ENCODE results near the gene RGS17.

The RGS17 gene

DNA sequence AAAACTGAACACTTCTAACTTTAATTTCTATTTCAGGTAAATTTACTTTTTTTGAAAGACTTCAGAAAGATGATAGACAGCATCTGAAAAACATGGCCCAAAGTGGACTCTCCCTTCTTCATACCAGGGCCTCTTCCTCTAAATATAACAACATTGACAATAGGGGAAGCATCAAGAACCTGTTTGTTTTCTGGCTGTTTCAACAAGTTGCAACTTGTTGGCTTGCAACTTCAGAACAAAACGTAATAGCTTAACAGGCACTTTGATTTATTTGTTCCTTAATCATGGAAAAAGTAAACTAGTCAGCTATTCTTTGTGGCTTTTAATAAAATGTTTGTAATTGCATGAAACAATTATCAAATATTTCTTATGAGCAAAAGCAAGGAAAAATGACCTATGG lies 34.3 kb downstream of the RGS17 start:
- TF ChIP-seq FOXM1 (IDR thresholded peaks at IDR 0.05; ENCODE audit: borderline replicate concordance, low read depth): no peak

DNA sequence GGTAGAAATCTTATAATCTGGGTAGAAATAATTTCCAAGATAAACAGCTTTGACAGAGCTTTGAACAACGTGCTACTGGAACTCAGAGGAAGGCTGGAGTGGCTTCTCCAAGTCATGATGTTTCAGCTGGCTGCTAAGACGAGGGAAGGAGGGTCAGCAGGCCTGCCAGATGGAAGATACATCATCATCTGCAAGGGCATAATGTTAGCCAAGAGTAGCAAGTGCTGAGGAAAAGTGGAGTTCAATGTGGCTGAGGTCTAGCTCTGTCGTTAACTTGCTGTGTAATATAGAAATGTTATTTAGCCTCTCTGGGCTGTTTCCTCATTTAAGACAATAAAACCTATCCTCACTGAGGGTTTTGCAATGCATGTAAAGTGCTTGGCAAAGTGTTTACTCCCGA lies 35.1 kb downstream of the RGS17 start:
- no peak for TF ChIP-seq CEBPB (IDR thresholded peaks at IDR 0.05)
- no peak for TF ChIP-seq EP300 (IDR thresholded peaks at IDR 0.05; ENCODE audit: borderline replicate concordance)
- TF ChIP-seq NFIC (IDR thresholded peaks at IDR 0.05): no peak
- TF ChIP-seq ZBTB7A (IDR thresholded peaks at IDR 0.05; ENCODE audit: low read depth): no peak
- no peak for TF ChIP-seq EGR1 (IDR thresholded peaks at IDR 0.05)
- TF ChIP-seq, protein P1, sequence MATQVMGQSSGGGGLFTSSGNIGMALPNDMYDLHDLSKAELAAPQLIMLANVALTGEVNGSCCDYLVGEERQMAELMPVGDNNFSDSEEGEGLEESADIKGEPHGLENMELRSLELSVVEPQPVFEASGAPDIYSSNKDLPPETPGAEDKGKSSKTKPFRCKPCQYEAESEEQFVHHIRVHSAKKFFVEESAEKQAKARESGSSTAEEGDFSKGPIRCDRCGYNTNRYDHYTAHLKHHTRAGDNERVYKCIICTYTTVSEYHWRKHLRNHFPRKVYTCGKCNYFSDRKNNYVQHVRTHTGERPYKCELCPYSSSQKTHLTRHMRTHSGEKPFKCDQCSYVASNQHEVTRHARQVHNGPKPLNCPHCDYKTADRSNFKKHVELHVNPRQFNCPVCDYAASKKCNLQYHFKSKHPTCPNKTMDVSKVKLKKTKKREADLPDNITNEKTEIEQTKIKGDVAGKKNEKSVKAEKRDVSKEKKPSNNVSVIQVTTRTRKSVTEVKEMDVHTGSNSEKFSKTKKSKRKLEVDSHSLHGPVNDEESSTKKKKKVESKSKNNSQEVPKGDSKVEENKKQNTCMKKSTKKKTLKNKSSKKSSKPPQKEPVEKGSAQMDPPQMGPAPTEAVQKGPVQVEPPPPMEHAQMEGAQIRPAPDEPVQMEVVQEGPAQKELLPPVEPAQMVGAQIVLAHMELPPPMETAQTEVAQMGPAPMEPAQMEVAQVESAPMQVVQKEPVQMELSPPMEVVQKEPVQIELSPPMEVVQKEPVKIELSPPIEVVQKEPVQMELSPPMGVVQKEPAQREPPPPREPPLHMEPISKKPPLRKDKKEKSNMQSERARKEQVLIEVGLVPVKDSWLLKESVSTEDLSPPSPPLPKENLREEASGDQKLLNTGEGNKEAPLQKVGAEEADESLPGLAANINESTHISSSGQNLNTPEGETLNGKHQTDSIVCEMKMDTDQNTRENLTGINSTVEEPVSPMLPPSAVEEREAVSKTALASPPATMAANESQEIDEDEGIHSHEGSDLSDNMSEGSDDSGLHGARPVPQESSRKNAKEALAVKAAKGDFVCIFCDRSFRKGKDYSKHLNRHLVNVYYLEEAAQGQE (IDR thresholded peaks at IDR 0.05; ENCODE audit: low read depth): no peak
- TF ChIP-seq TCF12 (IDR thresholded peaks at IDR 0.05; ENCODE audit: low read depth): no peak
- TF ChIP-seq, protein P2, sequence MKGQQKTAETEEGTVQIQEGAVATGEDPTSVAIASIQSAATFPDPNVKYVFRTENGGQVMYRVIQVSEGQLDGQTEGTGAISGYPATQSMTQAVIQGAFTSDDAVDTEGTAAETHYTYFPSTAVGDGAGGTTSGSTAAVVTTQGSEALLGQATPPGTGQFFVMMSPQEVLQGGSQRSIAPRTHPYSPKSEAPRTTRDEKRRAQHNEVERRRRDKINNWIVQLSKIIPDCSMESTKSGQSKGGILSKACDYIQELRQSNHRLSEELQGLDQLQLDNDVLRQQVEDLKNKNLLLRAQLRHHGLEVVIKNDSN (IDR thresholded peaks at IDR 0.05): no peak
- TF ChIP-seq, protein P3, sequence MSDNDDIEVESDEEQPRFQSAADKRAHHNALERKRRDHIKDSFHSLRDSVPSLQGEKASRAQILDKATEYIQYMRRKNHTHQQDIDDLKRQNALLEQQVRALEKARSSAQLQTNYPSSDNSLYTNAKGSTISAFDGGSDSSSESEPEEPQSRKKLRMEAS (IDR thresholded peaks at IDR 0.05): no peak
- TF ChIP-seq TAF1 (IDR thresholded peaks at IDR 0.05; ENCODE audit: low read depth): no peak
- TF ChIP-seq RAD21 (IDR thresholded peaks at IDR 0.05; ENCODE audit: low read depth): no peak
- TF ChIP-seq YY1 (IDR thresholded peaks at IDR 0.05; ENCODE audit: low read depth): no peak
- no peak for TF ChIP-seq TEAD4 (IDR thresholded peaks at IDR 0.05)
- TF ChIP-seq FOXM1 (IDR thresholded peaks at IDR 0.05; ENCODE audit: borderline replicate concordance, low read depth): no peak
- TF ChIP-seq CREB1 (IDR thresholded peaks at IDR 0.05; ENCODE audit: low read depth): no peak

DNA sequence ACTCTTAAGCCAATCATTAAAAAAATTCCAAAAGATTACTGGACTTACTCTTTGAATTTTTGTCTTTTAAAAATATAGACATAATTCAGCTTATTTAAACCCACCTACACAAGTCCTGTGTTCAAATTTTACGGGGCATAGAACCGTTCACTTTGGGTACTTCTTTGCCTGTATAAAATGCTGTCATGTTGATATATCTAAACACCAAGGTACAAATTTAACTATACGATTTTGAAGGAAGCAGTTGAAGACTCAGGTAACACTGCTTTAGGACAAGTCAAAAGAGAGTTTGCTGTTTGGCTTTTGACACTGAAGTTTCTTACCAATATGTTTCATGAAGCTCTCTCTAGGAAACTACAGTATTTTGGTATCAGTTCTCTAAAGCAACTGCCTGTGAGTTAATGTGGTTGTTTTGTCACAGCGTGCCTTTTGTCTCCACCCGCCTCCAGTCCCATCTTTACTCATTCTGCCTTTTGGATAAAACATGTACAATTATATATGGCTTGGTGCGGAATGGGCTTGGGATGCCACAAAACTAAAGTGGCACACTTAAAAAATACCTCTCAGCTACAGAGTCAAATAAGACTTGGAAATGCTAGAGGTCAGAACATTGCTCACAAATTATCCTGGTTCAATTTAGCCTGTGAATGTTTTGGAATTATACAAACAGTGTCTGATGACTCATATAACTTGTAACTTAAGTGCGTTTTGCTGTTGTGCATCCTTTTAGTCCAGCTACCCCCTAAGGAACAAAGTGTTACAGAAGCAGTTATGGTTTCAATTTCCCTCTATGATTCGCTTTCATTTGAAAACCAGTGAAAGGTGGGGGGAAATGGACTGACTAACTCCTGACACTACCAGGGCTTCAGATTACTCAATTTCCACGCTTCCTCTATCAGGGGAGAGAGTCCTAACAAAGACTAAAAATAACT lies 38.7 kb downstream of the RGS17 start:
- TF ChIP-seq RAD21 (IDR thresholded peaks at IDR 0.05; ENCODE audit: low read depth): no peak
- no peak for TF ChIP-seq ZBTB7A (IDR thresholded peaks at IDR 0.05; ENCODE audit: low read depth)
- TF ChIP-seq CREB1 (IDR thresholded peaks at IDR 0.05; ENCODE audit: low read depth): no peak
- TF ChIP-seq, protein P1 (IDR thresholded peaks at IDR 0.05; ENCODE audit: low read depth): no peak
- TF ChIP-seq, protein P3 (IDR thresholded peaks at IDR 0.05): no peak
- TF ChIP-seq TAF1 (IDR thresholded peaks at IDR 0.05; ENCODE audit: low read depth): no peak
- TF ChIP-seq NFIC (IDR thresholded peaks at IDR 0.05): no peak
- no peak for TF ChIP-seq TCF12 (IDR thresholded peaks at IDR 0.05; ENCODE audit: low read depth)
- TF ChIP-seq, protein P2 (IDR thresholded peaks at IDR 0.05): no peak
- no peak for TF ChIP-seq EGR1 (IDR thresholded peaks at IDR 0.05)
- TF ChIP-seq YY1 (IDR thresholded peaks at IDR 0.05; ENCODE audit: low read depth): no peak

DNA sequence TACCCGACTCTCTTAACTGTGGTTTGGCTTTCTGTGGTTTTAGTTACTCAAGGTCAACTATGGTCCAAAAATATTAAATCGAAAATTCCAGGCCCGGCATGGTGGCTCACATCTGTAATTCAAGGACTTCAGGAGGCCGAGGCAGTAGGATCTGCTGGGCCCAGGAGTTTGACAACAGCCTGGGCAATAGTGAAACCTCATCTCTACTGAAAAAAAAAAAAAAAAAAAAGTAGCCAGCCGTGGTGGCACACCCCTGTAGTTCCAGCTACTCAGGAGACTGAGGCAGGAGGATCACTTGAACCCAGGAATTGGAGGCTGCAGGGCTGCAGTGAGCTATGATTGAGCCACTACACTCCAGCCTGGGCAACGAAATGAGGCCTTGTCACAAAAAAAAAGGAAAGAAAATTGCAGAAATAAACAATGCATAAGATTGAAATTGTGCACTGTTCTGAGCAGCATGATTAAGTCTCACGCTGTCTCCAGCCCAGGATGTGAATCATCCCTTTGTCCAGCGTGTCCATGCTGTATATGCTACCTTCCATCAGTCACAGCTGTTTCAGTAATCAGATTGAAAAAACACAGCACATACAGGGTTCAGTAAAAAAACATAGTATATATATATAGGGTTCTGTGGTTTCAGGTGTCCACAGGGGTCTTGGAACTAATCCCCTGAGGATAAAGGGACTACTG lies 40.7 kb downstream of the RGS17 start:
- no peak for TF ChIP-seq TEAD4 (IDR thresholded peaks at IDR 0.05)
- TF ChIP-seq, protein P1 (IDR thresholded peaks at IDR 0.05; ENCODE audit: low read depth): no peak
- no peak for TF ChIP-seq ZBTB7A (IDR thresholded peaks at IDR 0.05; ENCODE audit: low read depth)
- no peak for TF ChIP-seq EGR1 (IDR thresholded peaks at IDR 0.05)
- TF ChIP-seq FOXM1 (IDR thresholded peaks at IDR 0.05; ENCODE audit: borderline replicate concordance, low read depth): no peak
- TF ChIP-seq CEBPB (IDR thresholded peaks at IDR 0.05): no peak
- TF ChIP-seq EP300 (IDR thresholded peaks at IDR 0.05; ENCODE audit: borderline replicate concordance): no peak
- no peak for TF ChIP-seq CREB1 (IDR thresholded peaks at IDR 0.05; ENCODE audit: low read depth)
- no peak for TF ChIP-seq TAF1 (IDR thresholded peaks at IDR 0.05; ENCODE audit: low read depth)
- no peak for TF ChIP-seq NFIC (IDR thresholded peaks at IDR 0.05)
- no peak for TF ChIP-seq TCF12 (IDR thresholded peaks at IDR 0.05; ENCODE audit: low read depth)
- TF ChIP-seq, protein P3 (IDR thresholded peaks at IDR 0.05): no peak
- no peak for TF ChIP-seq RAD21 (IDR thresholded peaks at IDR 0.05; ENCODE audit: low read depth)
- TF ChIP-seq YY1 (IDR thresholded peaks at IDR 0.05; ENCODE audit: low read depth): no peak
- TF ChIP-seq, protein P2 (IDR thresholded peaks at IDR 0.05): no peak
